SJSA1 (cell line): ENCODE data around the gene CAPN12. TPM values are rescaled to one million over a fixed set of nuclear protein-coding genes. Genes with fewer than 3 reads are reported as not detected.

Experiments used
- DNase-seq, 2 experiments: peaks; one replicate each; pipeline ENCODE4 v3.0.0-alpha.2; 2015 to 2020; ENCODE audit warnings: low spot score in 2 of 2, low read depth in 1 of 2
- H3K27ac ChIP-seq: fragments of 250-450 bp; sonication (Bioruptor Pico); 2 replicates; pipeline ENCODE4 v1.5.1; 2020; ENCODE audit warnings: mild to moderate bottlenecking, moderate library complexity
- H3K27me3 ChIP-seq: fragments of 250-450 bp; sonication (Bioruptor Pico); replicated peaks from 2 replicates; pipeline ENCODE4 v1.5.1; 2020; ENCODE audit warnings: mild to moderate bottlenecking, moderate library complexity
- H3K36me3 ChIP-seq: fragments of 250-450 bp; sonication (Bioruptor Pico); 2 replicates; pipeline ENCODE4 v1.5.1; 2020; ENCODE audit warnings: mild to moderate bottlenecking
- H3K4me1 ChIP-seq: fragments of 250-450 bp; sonication (Bioruptor Pico); replicated peaks from 2 replicates; pipeline ENCODE4 v1.6.1; 2021; ENCODE audit warnings: mild to moderate bottlenecking
- H3K4me3 ChIP-seq: fragments of 250-450 bp; sonication (Bioruptor Pico); 2 replicates; pipeline ENCODE4 v1.5.1; 2020; ENCODE audit warnings: mild to moderate bottlenecking
- H3K9me3 ChIP-seq: fragments of 250-450 bp; sonication (Bioruptor Pico); replicated peaks from 2 replicates; pipeline ENCODE4 v1.5.1; 2020; ENCODE audit warnings: mild to moderate bottlenecking
- total RNA-seq: library from RNA; depleted of rRNA; stranded (reverse); fragments of >200 nt; shearing (Covaris generic); gene quantifications from 2 replicates; pipeline ENCODE4 v1.2.3, GENCODE V29; 2014

Gene CAPN12
- total RNA-seq, 1 experiment from 2014 or later = not detected

GRCh38 chr19:38737921-38738737 is 6.1 kb downstream of the CAPN12 start:
- no peaks in the 10 kb centered on the region for H3K9me3 ChIP-seq
- no peaks in the 10 kb centered on the region for H3K27me3 ChIP-seq
- no peak for DNase-seq
- peaks cover 12% of the 10 kb centered on the region for H3K4me1 ChIP-seq
- H3K27ac ChIP-seq = no peak overlapping the region
- no peak overlapping the region for H3K4me3 ChIP-seq
- H3K36me3 ChIP-seq = no peaks in the 10 kb centered on the region

DNA sequence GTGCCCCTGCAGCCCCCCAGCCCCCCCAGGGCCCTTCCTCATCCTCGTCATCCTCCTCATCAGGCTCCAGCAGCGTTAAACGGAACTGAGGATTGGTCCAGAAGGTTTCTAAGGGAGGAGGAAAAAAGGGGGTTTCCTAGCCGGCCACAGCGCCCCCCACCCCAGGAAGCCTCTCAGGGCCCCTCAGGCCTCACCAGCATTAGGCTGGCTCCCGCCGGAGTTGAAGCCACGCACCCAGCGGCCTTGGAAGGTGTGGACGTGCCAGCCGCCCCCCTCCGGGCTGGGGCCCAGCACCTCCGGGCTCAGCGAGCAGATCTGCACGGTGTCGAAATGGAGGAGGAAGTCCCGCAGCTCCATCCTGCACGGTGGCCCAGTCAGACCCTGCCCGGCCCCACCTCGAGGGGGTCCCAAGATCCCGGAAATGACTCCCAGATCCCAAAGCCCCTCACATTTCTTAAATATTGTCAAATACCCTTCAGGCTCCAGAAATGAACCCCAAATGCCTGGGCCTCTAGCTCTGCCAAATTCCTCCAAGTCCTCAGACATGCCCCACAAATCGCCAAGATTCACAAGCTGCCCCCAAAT is 6.9 kb downstream of the CAPN12 start:
- no peak for DNase-seq
- no peaks in the 10 kb centered on the region for H3K9me3 ChIP-seq
- no peak overlapping the region for H3K27ac ChIP-seq
- no peaks in the 10 kb centered on the region for H3K27me3 ChIP-seq
- H3K4me1 ChIP-seq = peaks cover 12% of the 10 kb centered on the region
- peaks cover 2% of the 10 kb centered on the region for H3K36me3 ChIP-seq
- H3K4me3 ChIP-seq = no peak overlapping the region

DNA sequence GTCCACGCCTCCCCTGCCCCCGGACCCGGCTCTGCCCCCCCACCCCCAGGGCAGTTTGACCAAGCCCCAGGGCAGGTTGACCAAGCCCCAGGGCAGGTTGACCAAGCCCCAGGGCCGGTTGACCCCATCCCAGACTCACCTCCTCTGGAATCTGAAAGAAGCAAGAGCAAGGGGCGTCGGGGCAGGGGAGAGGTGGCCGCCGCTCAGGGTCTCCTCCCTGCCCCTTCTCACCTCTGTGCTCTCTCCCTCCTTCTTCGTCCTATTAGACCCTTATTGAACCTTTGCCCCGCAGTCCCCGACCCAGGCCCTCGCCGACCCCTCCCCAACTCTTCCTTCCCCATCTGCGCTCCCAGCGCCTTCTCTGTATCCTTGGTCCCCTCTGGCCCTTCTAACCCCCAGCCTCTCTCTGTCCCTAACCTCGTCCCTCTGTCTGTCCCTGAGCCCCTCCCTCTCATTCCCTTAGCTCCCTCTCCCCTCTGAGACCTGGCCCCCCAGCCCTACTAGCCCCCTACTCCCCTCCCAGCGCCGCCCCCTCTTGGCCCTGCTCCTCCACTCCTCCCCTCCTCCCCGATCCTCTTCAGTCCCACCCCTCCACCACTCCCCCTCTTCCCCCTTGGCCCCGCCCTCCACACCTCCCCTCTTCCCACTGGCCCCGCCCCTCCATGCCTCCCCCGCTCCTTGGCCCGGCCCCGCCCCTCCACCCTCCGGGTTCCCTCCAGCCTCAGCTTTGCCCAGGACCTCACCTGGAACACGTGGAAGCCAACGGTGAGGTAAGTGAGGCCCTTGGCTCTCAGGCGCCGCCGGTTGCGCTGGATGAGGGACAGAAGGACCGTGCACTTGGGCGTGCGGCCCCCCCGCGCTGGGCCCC is 7.6 kb downstream of the CAPN12 start:
- Histone ChIP-seq H3K4me3 (peak overlapping the region; percentile 31), H3K4me1 (peaks cover 12% of the 10 kb centered on the region)
- no peak for DNase-seq

DNA sequence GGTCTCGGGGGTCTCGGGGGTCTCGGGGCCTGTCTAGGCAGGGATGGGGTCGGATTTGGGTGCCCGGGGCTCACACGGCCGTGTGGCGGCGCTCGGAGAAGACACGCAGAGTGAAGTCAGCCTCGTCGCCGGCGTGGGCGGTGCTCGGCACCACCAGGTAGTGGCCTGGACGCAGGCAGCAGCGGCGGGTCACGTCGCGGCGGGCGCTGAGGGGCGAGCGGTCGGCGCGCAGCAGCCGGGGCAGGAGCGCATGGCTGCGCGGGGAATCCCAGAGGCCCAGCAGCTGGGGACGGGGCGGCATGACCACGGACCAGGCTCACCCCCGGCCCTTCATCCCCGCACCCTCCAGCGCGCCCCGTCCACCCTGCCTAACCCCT is 8.2 kb downstream of the CAPN12 start:
- no peaks in the 10 kb centered on the region for H3K9me3 ChIP-seq
- peak overlapping the region; percentile 31 for H3K4me3 ChIP-seq
- DNase-seq = peak in 1 of 2 experiments; percentile 61

More for the DNA sequence above, 7.6 kb downstream of the CAPN12 start:
- H3K36me3 ChIP-seq = peaks cover 9% of the 10 kb centered on the region
- no peaks in the 10 kb centered on the region for H3K9me3 ChIP-seq
- H3K27ac ChIP-seq = no peak overlapping the region
- no peaks in the 10 kb centered on the region for H3K27me3 ChIP-seq

GRCh38 chr19:38735257-38735686 is 9.0 kb downstream of the CAPN12 start:
- Histone ChIP-seq H3K9me3 (no peaks in the 10 kb centered on the region), H3K4me3 (no peak overlapping the region), H3K36me3 (peaks cover 22% of the 10 kb centered on the region), H3K27ac (no peak overlapping the region), H3K27me3 (no peaks in the 10 kb centered on the region), H3K4me1 (peaks cover 12% of the 10 kb centered on the region)
- DNase-seq = peak in 1 of 2 experiments; percentile 42

More for the DNA sequence above, 8.2 kb downstream of the CAPN12 start:
- no peak overlapping the region for H3K27ac ChIP-seq
- peaks cover 12% of the 10 kb centered on the region for H3K4me1 ChIP-seq
- peaks cover 16% of the 10 kb centered on the region for H3K36me3 ChIP-seq
- no peaks in the 10 kb centered on the region for H3K27me3 ChIP-seq

DNA sequence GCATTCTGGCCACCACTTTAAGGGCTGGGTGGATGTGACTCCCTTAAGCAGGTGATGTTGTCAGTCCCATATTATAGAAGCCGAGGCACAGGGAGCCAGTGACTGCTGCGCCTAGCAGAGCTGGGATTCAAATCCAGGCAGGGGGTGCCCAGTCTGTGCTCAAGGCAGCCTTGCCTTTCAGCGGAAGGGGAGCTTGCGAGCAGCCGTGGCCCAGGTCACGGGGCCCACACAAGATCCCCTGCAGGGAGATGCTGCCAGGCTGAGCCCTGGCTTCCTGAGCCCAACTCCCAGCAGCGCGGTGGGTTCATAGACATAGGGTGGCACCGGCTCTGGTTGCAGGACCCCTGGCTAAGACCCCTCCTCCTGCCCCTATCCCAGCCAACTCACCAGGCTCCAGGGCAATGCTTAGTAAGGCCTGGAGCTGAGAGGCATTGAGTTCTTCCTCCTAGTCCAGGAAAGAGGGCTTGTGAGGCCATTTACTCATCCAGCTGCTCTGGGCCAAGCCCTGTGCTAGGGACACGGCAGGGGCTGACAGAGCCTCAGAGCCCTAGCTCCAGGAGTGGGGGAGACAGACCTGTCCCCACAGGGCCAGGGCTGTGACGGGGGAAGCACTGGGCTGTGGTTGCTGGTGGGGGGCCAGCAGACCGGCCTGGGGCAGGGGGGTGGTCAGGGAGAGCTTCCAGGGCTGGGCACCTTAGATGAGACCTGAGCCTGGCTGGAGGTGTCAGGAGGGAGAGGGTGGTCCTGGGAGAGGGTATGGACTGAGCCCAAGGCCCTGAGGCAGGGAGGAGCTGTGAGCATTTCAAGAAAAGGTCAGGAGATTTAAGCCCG is 9.6 kb downstream of the CAPN12 start:
- H3K36me3 ChIP-seq = peaks cover 25% of the 10 kb centered on the region
- no peak overlapping the region for H3K4me3 ChIP-seq
- no peak overlapping the region for H3K27ac ChIP-seq
- no peaks in the 10 kb centered on the region for H3K9me3 ChIP-seq
- no peaks in the 10 kb centered on the region for H3K27me3 ChIP-seq
- peak in 1 of 2 experiments; percentile 44 for DNase-seq
- H3K4me1 ChIP-seq = peaks cover 12% of the 10 kb centered on the region

GRCh38 chr19:38734176-38734425 is 10.2 kb downstream of the CAPN12 start:
- no peaks in the 10 kb centered on the region for H3K9me3 ChIP-seq
- peaks cover 12% of the 10 kb centered on the region for H3K4me1 ChIP-seq
- no peak overlapping the region for H3K4me3 ChIP-seq
- H3K36me3 ChIP-seq = peaks cover 29% of the 10 kb centered on the region
- H3K27ac ChIP-seq = no peak overlapping the region
- peak in 1 of 2 experiments; percentile 41 for DNase-seq
- no peaks in the 10 kb centered on the region for H3K27me3 ChIP-seq

- Histone ChIP-seq H3K27me3 (no peaks in the 10 kb centered on the region), H3K4me3 (no peak overlapping the region), H3K27ac (no peak overlapping the region), H3K9me3 (no peaks in the 10 kb centered on the region), H3K4me1 (peaks cover 12% of the 10 kb centered on the region), H3K36me3 (peaks cover 34% of the 10 kb centered on the region)
- DNase-seq = peak; percentile 36 to 42
Observed at GRCh38 chr19:38733493-38734175, 10.6 kb downstream of the CAPN12 start.

DNA sequence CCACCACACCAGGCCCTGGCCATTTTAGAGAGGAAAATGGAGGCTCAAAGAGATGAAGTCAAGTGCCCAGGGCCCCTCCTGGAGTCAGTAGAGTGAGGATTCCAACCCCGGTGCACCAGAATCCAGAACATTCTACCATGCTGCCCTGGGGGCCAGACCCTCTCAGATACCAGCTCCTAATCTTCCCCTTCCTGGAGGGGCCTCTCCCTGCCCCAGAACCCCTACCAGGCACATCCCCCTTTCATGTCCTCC is 11.1 kb downstream of the CAPN12 start:
- DNase-seq = no peak
- H3K27ac ChIP-seq = no peak overlapping the region

DNA sequence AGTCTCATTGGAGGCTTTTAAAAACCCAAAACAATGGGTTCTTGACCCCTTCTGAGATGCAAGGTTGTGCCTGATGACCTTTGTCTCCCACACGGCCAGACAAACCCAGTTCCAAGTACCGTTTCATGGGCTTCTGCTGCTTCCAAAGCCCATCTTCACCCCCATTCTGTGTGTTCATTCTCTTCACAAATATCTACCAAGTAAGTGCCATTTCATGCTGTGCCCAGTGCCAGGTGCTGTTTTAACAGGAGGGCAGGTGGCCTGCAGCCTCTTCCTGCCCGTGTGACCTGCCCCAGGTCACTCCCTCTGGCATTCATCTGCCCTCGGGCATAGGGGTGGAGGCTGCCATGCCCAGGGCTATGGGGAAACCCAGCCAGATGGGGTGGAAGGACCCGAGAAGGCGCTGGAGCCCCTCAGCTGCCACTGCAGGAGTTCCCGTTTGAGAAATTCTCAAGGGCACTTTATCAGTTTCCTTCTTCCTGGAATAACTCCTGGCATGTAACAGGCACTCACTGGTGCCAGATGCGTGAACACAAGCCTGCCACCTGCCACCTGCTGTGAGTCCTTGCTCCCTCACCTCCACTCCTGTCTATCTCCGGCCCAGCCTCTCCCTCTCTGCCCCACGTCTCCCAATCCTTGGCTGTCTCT is 12.5 kb downstream of the CAPN12 start:
- Histone ChIP-seq H3K36me3 (peaks cover 50% of the 10 kb centered on the region), H3K4me1 (peaks cover 12% of the 10 kb centered on the region), H3K27ac (no peak overlapping the region), H3K4me3 (no peak overlapping the region), H3K27me3 (no peaks in the 10 kb centered on the region), H3K9me3 (no peaks in the 10 kb centered on the region)
- DNase-seq = no peak

More for the DNA sequence above, 11.1 kb downstream of the CAPN12 start:
- H3K4me1 ChIP-seq = peaks cover 12% of the 10 kb centered on the region
- H3K36me3 ChIP-seq = peaks cover 36% of the 10 kb centered on the region
- H3K4me3 ChIP-seq = no peak overlapping the region
- no peaks in the 10 kb centered on the region for H3K9me3 ChIP-seq
- no peaks in the 10 kb centered on the region for H3K27me3 ChIP-seq

DNA sequence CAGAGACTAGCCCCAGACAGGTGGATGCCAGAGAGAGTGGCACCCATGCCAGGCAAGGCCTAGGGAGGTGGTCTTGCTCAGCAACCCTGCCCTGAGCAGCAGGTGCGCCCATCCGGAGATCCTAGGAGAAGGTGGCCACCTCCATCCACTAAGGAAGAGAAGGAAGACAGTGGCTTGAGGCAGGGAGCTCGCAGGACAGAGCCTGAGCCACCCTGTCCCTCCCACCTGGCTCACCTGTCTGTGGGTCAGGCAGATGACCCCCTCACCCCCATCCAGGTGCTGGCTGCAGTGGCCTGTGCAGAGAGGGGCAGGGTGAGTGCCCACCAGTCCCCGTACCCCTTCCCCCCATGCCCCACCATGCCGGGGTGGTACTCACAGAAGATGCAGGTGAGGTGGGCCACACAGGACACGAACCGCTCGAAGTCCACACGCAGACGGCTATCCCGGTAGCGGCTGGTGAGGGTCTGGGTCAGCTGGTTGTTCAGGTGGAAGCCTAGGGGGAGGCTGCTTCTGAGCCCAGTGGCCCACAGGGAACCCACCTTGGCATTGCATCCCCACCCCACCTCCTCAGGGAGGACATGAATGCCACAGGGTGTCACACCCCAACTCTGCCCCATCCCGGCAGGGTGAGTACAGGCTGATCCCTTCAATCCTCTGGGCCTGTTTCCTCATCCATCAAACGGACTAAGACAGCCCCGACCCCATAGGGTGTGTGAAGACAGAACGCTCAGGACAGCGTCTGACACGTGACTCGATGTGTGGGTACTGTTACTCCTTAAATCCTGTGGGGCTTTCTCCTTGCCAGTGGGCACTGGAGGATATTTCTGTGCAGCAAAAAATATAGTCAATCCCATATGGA is 13.3 kb downstream of the CAPN12 start:
- no peak for DNase-seq
- Histone ChIP-seq H3K9me3 (no peaks in the 10 kb centered on the region), H3K4me3 (no peak overlapping the region), H3K27ac (no peak overlapping the region), H3K4me1 (peaks cover 9% of the 10 kb centered on the region), H3K27me3 (no peaks in the 10 kb centered on the region), H3K36me3 (peaks cover 58% of the 10 kb centered on the region)

- Histone ChIP-seq H3K4me3 (no peak overlapping the region), H3K36me3 (peaks cover 64% of the 10 kb centered on the region), H3K4me1 (peaks cover 9% of the 10 kb centered on the region), H3K27me3 (no peaks in the 10 kb centered on the region), H3K27ac (no peak overlapping the region), H3K9me3 (no peaks in the 10 kb centered on the region)
- DNase-seq = no peak
Observed at GRCh38 chr19:38730470-38730730, 13.9 kb downstream of the CAPN12 start.
